Neuronal stem cell (in vitro differentiated cells): ENCODE measurements around the gene AKR1E2.

Experiments
- DNase-seq: peaks from one replicate; pipeline ENCODE4 v3.0.0-alpha.2; 2013; ENCODE audit warnings: low spot score
- H2AFZ ChIP-seq: one replicate; pipeline ENCODE4 v1.6.1; 2013; ENCODE audit warnings: mild to moderate bottlenecking, low read length, inconsistent platforms
- H2AK5ac ChIP-seq: 2 replicates; pipeline ENCODE4 v1.6.1; 2013; ENCODE audit warnings: low read depth, mild to moderate bottlenecking, inconsistent platforms, low read length, moderate library complexity, mixed read lengths
- H2BK120ac ChIP-seq: 2 replicates; pipeline ENCODE4 v1.6.1; 2013; ENCODE audit warnings: low read depth, mild to moderate bottlenecking, inconsistent platforms, low read length, moderate library complexity, mixed read lengths
- H2BK12ac ChIP-seq: one replicate; pipeline ENCODE4 v1.6.1; 2013; ENCODE audit warnings: low read length, inconsistent platforms
- H2BK15ac ChIP-seq: 2 replicates; pipeline ENCODE4 v1.6.1; 2013; ENCODE audit warnings: mild to moderate bottlenecking, low read length, inconsistent platforms, mixed read lengths
- H2BK5ac ChIP-seq: one replicate; pipeline ENCODE4 v1.6.1; 2013; ENCODE audit warnings: inconsistent platforms, mild to moderate bottlenecking, low read length, moderate library complexity
- H3K14ac ChIP-seq: one replicate; pipeline ENCODE4 v1.6.1; 2013; ENCODE audit warnings: low read length, inconsistent platforms
- H3K18ac ChIP-seq: 2 replicates; pipeline ENCODE4 v1.6.1; 2013; ENCODE audit warnings: low read length, inconsistent platforms
- H3K23ac ChIP-seq: 2 replicates; pipeline ENCODE4 v1.6.1; 2013; ENCODE audit warnings: low read depth, mild to moderate bottlenecking, mixed read lengths, low read length, inconsistent platforms; ENCODE audit not compliant: poor library complexity
- H3K27ac ChIP-seq: replicated peaks from 3 replicates; pipeline ENCODE4 v1.5.1; 2013; ENCODE audit warnings: low read length, inconsistent platforms
- H3K27me3 ChIP-seq, 3 experiments: 2 replicates each; pipeline ENCODE4 v1.6.1; 2013; ENCODE audit warnings: low read length in 3 of 3, mild to moderate bottlenecking in 2 of 3, inconsistent platforms in 1 of 3, low read depth in 1 of 3, mixed read lengths in 1 of 3, moderate library complexity in 1 of 3; ENCODE audit not compliant: control insufficient read depth in 3 of 3, insufficient read depth in 3 of 3
- H3K36me3 ChIP-seq, 2 donors: replicated peaks in 1 of 2; 2 replicates each; pipeline ENCODE4 v1.6.1; 2013; ENCODE audit warnings: low read length in 2 of 2; ENCODE audit not compliant: control insufficient read depth in 2 of 2, insufficient read depth in 2 of 2
- H3K4ac ChIP-seq: 2 replicates; pipeline ENCODE4 v1.6.1; 2013; ENCODE audit warnings: inconsistent platforms, mild to moderate bottlenecking, low read length, moderate library complexity
- H3K4me1 ChIP-seq, 2 donors: 1 replicate in 1 of 2; 2 replicates in 1 of 2; pipeline ENCODE4 v1.6.1; 2013; ENCODE audit warnings: low read length in 2 of 2, low read depth in 1 of 2; ENCODE audit not compliant: control insufficient read depth in 2 of 2, insufficient read depth in 1 of 2
- H3K4me2 ChIP-seq: one replicate; pipeline ENCODE4 v1.6.1; 2013; ENCODE audit warnings: mild to moderate bottlenecking, low read length, inconsistent platforms; ENCODE audit not compliant: insufficient read depth, poor library complexity, severe bottlenecking
- H3K4me3 ChIP-seq, 2 donors: 2 replicates each; pipeline ENCODE4 v1.5.1; 2013; ENCODE audit warnings: low read length in 2 of 2, mild to moderate bottlenecking in 2 of 2, inconsistent platforms in 1 of 2, moderate library complexity in 1 of 2
- H3K79me1 ChIP-seq: one replicate; pipeline ENCODE4 v1.6.1; 2013; ENCODE audit warnings: low read depth, mild to moderate bottlenecking, inconsistent platforms, low read length, moderate library complexity
- H3K9ac ChIP-seq: one replicate; pipeline ENCODE4 v1.6.1; 2013; ENCODE audit warnings: mild to moderate bottlenecking, low read depth, low read length, inconsistent platforms; ENCODE audit not compliant: poor library complexity
- H3K9me3 ChIP-seq, 2 donors: replicated peaks in 1 of 2; 2 replicates each; pipeline versions ENCODE3 to v1.6.1; 2013; ENCODE audit warnings: low read length in 2 of 2, mild to moderate bottlenecking in 2 of 2, inconsistent platforms in 1 of 2, low read depth in 1 of 2, mixed read lengths in 1 of 2, moderate library complexity in 1 of 2; ENCODE audit not compliant: control insufficient read depth in 2 of 2, insufficient read depth in 1 of 2
- H4K8ac ChIP-seq: one replicate; pipeline ENCODE4 v1.6.1; 2013; ENCODE audit warnings: low read depth, mild to moderate bottlenecking, inconsistent platforms, low read length, moderate library complexity
- H4K91ac ChIP-seq: one replicate; pipeline ENCODE4 v1.6.1; 2013; ENCODE audit warnings: low read length, low read depth, mild to moderate bottlenecking, inconsistent platforms; ENCODE audit not compliant: poor library complexity
- WGBS, 2 donors: extraction: QIAGEN DNeasy Blood & Tissue Kit; methylation state at CpG; one replicate each; pipeline ENCODE4 v1.1.7; 2013; ENCODE audit warnings: missing lambda C conversion rate in 2 of 2, mixed read lengths in 1 of 2; ENCODE audit not compliant: insufficient read length in 2 of 2, insufficient replicate concordance in 1 of 2; ENCODE audit errors: extremely low coverage in 2 of 2; 5-methylcytosine and 5-hydroxymethylcytosine counted together

The AKR1E2 gene

DNA sequence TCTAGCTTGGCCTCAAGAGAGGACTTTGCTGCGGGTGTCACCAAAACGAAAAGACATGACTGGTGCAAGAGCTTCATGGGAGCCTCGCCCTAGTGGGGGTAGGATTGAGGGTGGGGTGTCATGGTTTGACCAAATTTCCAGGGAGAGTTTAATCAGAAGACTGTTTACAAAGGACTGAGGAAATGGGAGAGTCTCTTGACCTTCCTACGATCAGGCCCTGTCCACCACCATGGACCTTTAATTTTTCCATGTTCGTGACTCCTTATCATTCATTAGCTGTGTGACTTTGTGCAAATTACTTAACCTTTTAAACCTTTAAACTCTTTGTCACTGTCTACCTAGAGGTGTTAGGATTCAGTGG lies 23.0 kb downstream of the AKR1E2 start:
- Histone ChIP-seq H3K4me1 (peaks cover 0 to 2% of the 10 kb centered on the region in 2 donors), H3K79me1 (no peaks in the 10 kb centered on the region), H2BK15ac (no peak overlapping the region), H3K27me3 (no peaks in the 10 kb centered on the region), H2AFZ (peak overlapping the region; percentile 68), H3K4me3 (no peak overlapping the region), H3K9ac (no peak overlapping the region), H3K9me3 (no peaks in the 10 kb centered on the region), H3K14ac (no peak overlapping the region), H3K27ac (no peak overlapping the region), H3K4me2 (no peak overlapping the region), H3K4ac (no peak overlapping the region), H3K36me3 (no peaks in the 10 kb centered on the region), H2BK120ac (no peak overlapping the region), H2BK12ac (no peak overlapping the region), H4K91ac (no peak overlapping the region), H3K18ac (no peak overlapping the region), H2BK5ac (no peak overlapping the region), H2AK5ac (no peak overlapping the region), H4K8ac (no peak overlapping the region), H3K23ac (no peak overlapping the region)
- no CpG with 5 or more reads among the region's 5 CpGs for WGBS, 2 donors
- DNase-seq = no peak

DNA sequence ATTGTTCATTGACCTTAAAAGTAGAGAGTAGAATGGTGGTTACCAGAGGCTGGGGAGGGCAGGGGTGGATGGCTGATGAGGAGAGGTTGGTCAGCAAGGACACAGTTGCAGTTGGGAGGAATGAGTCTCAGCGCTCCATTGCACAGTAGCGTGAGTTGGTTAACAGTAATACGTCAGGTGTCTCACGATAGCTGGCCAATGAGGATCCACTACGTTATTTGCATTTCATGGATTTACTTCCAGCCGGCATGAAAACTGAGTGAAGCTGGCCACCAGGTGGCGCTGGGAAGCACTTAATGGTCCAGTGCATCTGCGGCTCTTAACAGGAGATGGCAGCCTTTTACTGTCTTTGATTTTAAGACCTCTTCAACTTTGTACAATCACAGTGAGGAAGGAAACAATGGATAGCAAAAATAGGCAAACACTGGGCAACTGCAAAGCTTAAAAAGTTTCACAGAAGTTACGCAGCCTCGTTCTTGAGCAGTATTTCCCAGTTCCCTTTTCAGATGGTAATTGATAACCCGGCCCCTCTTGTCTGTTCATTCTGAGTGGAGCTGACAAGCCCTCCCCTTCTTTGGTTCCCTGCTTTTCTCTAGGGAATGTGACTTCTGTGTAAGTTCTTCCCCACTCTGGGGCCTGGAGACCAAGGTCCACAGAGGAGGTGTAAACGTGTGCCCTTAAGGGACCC lies 23.7 kb downstream of the AKR1E2 start:
- Histone ChIP-seq H3K4ac (no peak overlapping the region), H3K36me3 (no peaks in the 10 kb centered on the region), H3K79me1 (no peaks in the 10 kb centered on the region), H2BK120ac (no peak overlapping the region), H3K23ac (no peak overlapping the region), H4K91ac (no peak overlapping the region), H3K4me3 (peak overlapping the region in 1 of 2 donors; percentile 34), H3K14ac (no peak overlapping the region), H2BK15ac (no peak overlapping the region), H2AFZ (peak overlapping the region; percentile 68), H3K27me3 (no peaks in the 10 kb centered on the region), H3K9me3 (no peaks in the 10 kb centered on the region), H2AK5ac (no peak overlapping the region), H2BK5ac (no peak overlapping the region), H3K4me1 (peaks cover 0 to 2% of the 10 kb centered on the region in 2 donors), H3K18ac (no peak overlapping the region), H3K27ac (no peak overlapping the region), H3K9ac (no peak overlapping the region), H2BK12ac (no peak overlapping the region), H3K4me2 (no peak overlapping the region), H4K8ac (no peak overlapping the region)
- DNase-seq = peak; percentile 87
- no CpG with 5 or more reads among the region's 12 CpGs for WGBS, 2 donors

- H3K4me3 ChIP-seq = no peak overlapping the region
- no peaks in the 10 kb centered on the region for H3K36me3 ChIP-seq
- H3K79me1 ChIP-seq = no peaks in the 10 kb centered on the region
- H3K27me3 ChIP-seq = no peaks in the 10 kb centered on the region
- no peak overlapping the region for H2BK12ac ChIP-seq
- H3K4me2 ChIP-seq = no peak overlapping the region
- peaks cover 0 to 2% of the 10 kb centered on the region in 2 donors for H3K4me1 ChIP-seq
- no peak for DNase-seq
- H3K14ac ChIP-seq = no peak overlapping the region
- H2BK5ac ChIP-seq = no peak overlapping the region
- H3K18ac ChIP-seq = no peak overlapping the region
- peak overlapping the region; percentile 68 for H2AFZ ChIP-seq
- no peak overlapping the region for H3K23ac ChIP-seq
- H3K9me3 ChIP-seq = no peaks in the 10 kb centered on the region
- H2AK5ac ChIP-seq = no peak overlapping the region
- no peak overlapping the region for H2BK15ac ChIP-seq
- no peak overlapping the region for H4K8ac ChIP-seq
- H2BK120ac ChIP-seq = no peak overlapping the region
- H3K4ac ChIP-seq = no peak overlapping the region
- WGBS, 2 donors = no CpG with 5 or more reads among the region's 7 CpGs
- no peak overlapping the region for H3K27ac ChIP-seq
- no peak overlapping the region for H4K91ac ChIP-seq
- no peak overlapping the region for H3K9ac ChIP-seq
Measured at GRCh38 chr10:4850397-4850796, 24.4 kb downstream of the AKR1E2 start.

DNA sequence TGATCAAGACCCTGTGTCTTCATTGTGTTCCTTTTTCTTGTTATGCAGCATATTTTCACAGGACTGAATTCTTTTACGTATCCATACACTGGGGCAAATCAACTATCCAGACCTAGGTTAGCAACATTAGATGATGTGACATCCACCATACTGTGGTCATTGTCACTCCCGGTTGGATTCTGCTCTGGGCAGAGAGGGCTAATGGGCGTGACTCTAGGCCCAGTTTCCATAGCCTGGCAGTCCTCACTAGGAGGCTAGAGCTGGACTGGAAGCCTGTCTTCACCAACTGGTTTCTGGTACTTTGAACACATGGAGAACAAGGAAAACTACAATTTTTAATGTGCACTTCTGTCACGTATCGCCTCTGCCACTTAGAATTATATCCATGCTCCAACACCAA lies 25.2 kb downstream of the AKR1E2 start:
- H3K27ac ChIP-seq = no peak overlapping the region
- H3K36me3 ChIP-seq = no peaks in the 10 kb centered on the region
- no peak overlapping the region for H2BK12ac ChIP-seq
- no peak overlapping the region for H3K18ac ChIP-seq
- no peak overlapping the region for H3K23ac ChIP-seq
- no peak overlapping the region for H2AK5ac ChIP-seq
- H4K8ac ChIP-seq = no peak overlapping the region
- no peak overlapping the region for H2BK120ac ChIP-seq
- no peak overlapping the region for H3K4me3 ChIP-seq
- no peak overlapping the region for H2BK5ac ChIP-seq
- H3K14ac ChIP-seq = no peak overlapping the region
- no peak for DNase-seq
- H2AFZ ChIP-seq = no peak overlapping the region
- no peak overlapping the region for H2BK15ac ChIP-seq
- WGBS, 2 donors = no CpG with 5 or more reads among the region's 5 CpGs
- no peaks in the 10 kb centered on the region for H3K27me3 ChIP-seq
- H3K9me3 ChIP-seq = no peaks in the 10 kb centered on the region
- no peaks in the 10 kb centered on the region for H3K79me1 ChIP-seq
- H3K4ac ChIP-seq = no peak overlapping the region
- no peak overlapping the region for H4K91ac ChIP-seq
- peaks cover 0 to 2% of the 10 kb centered on the region in 2 donors for H3K4me1 ChIP-seq
- H3K4me2 ChIP-seq = no peak overlapping the region
- no peak overlapping the region for H3K9ac ChIP-seq
